OCI-LY3 (cell line): ENCODE results near the gene ACER2.

Source experiments
- CTCF ChIP-seq: fragments of 200-600, 300-600 bp; sonication (generic); IDR thresholded peaks from 2 replicates; pipeline ENCODE4 v1.5.1; 2014; ENCODE audit warnings: antibody characterized with exemption, low read length, low read depth
- EZH2phosphoT487 ChIP-seq: fragments of 200-600 bp; shearing (Covaris generic); IDR thresholded peaks from 2 replicates; pipeline ENCODE4 v1.6.1; 2018; ENCODE audit warnings: antibody characterized with exemption, mixed run types, low read depth

- TF ChIP-seq EZH2phosphoT487 (no peak), CTCF (no peak)
These were observed 31.9 kb upstream of the ACER2 start for GRCh38 chr9:19376931-19377330.
